ENCODE measurements around the gene WDR20.

DNA sequence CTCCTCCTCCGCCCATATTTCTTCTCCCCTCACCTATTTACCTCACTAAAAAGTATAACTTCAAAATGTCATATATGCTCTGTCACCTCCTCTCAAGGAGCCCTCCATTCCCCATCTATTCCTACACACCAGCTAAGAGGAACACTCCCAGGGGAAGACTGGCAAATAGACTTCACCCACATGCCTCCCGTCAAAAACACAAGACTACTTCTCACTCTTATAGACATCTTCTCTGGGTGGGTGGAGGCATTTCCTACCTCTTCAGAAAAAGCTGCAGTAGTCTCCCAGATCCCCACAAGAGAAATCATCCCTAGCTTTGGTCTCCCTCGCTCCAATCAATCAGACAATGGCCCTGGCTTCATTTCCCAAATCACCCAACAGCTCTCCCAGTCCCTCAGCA is 99.1 kb downstream of the WDR20 start:
- TF ChIP-seq CTCF (optimal IDR thresholded peaks at IDR 0.05 in 1 of 3, IDR thresholded peaks at IDR 0.05 in 1 of 3, conservative IDR thresholded peaks at IDR 0.05 in 1 of 3; ENCODE audit: extremely low read depth in 1 of 3, insufficient read depth in 2 of 3, low read length in 3 of 3) (no peak), EZH2 (IDR thresholded peaks at IDR 0.05; ENCODE audit: low read length) (no peak)
